ENCODE data around the gene SPATA31E1.
"Not testable (repeated sequence)": the region's sequence is repeated elsewhere in the genome, so short reads cannot be mapped to it uniquely, and the experiment has no call there.

DNA sequence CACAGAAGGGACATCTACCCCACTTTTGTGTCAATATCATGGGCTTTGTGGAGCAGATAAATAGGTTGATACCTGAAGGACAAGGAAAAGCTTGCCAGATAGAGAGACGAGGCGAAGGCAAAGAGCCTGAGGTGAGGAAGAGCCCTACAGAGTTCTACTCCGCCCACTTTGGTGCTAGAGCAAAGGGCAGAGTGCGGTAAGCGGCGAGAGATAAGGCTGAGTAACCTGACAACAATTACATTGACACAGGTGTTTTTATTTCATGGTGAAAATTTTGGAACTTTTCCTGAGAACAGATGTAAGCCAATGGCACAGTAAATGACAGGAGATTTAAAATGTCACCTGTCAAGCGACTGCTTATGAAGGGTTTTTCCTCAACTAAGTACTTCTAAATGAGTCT, 51.8 kb downstream of the SPATA31E1 start:
- TF ChIP-seq, protein P1, sequence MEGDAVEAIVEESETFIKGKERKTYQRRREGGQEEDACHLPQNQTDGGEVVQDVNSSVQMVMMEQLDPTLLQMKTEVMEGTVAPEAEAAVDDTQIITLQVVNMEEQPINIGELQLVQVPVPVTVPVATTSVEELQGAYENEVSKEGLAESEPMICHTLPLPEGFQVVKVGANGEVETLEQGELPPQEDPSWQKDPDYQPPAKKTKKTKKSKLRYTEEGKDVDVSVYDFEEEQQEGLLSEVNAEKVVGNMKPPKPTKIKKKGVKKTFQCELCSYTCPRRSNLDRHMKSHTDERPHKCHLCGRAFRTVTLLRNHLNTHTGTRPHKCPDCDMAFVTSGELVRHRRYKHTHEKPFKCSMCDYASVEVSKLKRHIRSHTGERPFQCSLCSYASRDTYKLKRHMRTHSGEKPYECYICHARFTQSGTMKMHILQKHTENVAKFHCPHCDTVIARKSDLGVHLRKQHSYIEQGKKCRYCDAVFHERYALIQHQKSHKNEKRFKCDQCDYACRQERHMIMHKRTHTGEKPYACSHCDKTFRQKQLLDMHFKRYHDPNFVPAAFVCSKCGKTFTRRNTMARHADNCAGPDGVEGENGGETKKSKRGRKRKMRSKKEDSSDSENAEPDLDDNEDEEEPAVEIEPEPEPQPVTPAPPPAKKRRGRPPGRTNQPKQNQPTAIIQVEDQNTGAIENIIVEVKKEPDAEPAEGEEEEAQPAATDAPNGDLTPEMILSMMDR (conservative IDR thresholded peaks at IDR 0.05 in 1 of 2, IDR thresholded peaks at IDR 0.05 in 1 of 2; ENCODE audit: low read depth in 1 of 2, low read length in 2 of 2) = not testable (repeated sequence)
- not testable (repeated sequence) for TF ChIP-seq EZH2 (IDR thresholded peaks at IDR 0.05; ENCODE audit: low read length, missing control alignments)

Measured in fibroblast of lung (primary cell).